HG02852 (cell line): ENCODE results near the gene XYLT2.
"Not testable (repeated sequence)": the region's sequence is repeated elsewhere in the genome, so short reads cannot be mapped to it uniquely, and the experiment has no call there.

Source experiments
- ATAC-seq: cut with Tn5 transposase; IDR thresholded peaks from one replicate; pipeline ENCODE4 v1.9.1; 2021; ENCODE audit warnings: mild to moderate bottlenecking, moderate library complexity; ENCODE audit not compliant: unreplicated experiment

Gene XYLT2

DNA sequence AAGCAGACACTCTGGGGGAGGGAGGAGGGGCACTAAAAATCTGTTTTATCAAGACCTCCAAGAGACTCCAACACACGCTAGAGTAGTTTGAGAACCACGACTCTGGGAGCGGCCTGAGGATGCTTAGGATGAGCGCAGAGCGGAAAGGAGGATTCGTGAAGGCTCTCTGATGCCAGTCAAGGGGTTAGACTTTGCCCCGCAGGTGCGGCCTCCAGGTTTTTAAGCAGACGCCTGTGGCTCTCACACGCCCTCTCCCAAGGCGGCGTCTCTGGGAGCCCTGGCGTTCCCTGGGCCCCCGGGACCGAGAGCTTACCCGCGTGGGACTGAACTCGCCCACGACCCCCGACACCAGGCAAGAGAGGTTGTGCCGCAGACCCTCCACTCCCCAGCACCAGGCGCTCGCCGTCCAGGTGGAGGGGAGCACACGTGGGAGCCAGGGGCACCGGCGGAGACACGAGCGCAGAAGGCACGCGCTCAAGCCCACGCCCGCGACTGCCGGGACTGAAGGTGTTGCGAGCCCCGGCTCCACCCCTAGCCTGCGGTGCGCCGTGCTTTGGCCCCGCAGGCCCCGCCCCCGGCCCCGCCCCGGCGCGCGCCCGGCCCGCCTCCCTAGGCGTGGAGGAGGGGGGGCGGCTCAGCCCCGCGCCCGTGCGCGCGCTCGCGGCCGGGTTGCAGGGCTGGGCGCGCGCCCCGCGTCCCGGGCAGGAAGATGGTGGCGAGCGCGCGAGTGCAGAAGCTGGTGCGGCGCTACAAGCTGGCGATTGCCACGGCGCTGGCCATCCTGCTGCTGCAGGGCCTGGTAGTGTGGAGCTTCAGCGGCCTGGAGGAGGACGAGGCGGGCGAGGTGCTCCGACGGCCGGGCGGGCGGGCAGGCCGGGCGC lies at the start of gene XYLT2:
TSS of gene XYLT2 (plus strand) at position 695 of the 881 bp plus-strand sequence. CDS start at position 710, 15 bp downstream.
- peak; percentile 73 for ATAC-seq

DNA sequence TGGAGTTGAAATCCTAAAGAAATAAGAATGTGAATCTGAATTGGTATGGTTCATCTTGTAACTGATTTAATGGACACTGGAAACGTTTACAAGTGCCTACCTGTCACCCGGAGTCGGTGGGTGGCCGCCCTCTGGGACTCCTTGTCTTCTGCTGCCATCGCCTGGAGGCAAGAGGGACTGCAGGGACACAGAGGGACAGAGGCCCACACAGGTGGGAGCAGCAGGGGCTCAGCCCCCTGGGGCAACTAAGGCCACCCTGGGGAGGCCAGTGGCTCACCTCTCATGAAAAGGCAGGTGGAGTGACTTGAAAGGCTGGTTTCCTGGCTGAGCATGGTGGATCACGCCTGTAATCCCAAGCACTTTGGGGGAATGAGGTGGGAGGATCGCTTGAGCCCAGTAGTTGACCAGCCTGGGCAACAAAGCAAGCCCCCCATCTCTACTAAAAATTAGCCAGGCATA lies 48.5 kb upstream of the XYLT2 start:
- ATAC-seq: no peak

DNA sequence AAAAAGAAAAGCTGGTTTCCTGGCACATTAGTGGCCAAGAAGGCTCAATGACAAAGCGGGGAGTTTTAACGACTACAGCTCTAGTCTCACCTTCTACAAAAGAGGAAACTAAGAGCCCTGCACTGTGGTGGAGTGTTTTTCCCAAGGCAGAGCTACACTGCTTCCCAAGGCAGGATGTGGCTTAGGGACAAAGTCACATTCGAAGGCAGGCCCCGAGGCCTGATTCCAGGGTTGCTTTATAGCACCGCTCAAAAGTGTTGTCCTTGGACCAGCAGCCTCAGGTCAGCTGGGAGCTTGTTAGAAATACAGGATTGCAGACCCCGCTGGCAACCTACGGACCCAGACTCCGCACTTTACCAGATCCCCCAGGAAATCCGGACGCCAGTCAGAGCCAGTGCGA lies 47.9 kb upstream of the XYLT2 start:
- no peak for ATAC-seq

- ATAC-seq: no peak
Observed at GRCh38 chr17:50299776-50300175, 46.1 kb upstream of the XYLT2 start.

DNA sequence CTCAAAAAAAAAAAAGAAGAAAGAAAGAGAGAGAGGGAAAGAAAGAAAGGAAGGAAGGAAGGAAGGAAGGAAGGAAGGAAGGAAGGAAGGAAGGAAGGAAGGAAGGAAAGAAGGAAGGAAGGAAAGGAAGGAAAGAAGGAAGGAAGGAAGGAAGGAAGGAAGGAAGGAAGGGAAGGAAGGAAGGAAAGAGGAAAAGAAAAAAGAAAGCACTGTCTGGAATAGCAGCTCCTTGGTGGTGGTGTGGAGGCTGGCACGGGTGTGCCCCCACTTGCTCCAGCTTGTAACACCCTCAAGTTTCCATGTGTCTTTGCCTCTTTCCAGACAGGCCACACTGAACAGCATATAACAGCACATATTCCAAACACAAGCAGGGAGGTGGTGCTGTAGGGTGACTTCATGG lies 45.1 kb upstream of the XYLT2 start:
- ATAC-seq: not testable (repeated sequence)

DNA sequence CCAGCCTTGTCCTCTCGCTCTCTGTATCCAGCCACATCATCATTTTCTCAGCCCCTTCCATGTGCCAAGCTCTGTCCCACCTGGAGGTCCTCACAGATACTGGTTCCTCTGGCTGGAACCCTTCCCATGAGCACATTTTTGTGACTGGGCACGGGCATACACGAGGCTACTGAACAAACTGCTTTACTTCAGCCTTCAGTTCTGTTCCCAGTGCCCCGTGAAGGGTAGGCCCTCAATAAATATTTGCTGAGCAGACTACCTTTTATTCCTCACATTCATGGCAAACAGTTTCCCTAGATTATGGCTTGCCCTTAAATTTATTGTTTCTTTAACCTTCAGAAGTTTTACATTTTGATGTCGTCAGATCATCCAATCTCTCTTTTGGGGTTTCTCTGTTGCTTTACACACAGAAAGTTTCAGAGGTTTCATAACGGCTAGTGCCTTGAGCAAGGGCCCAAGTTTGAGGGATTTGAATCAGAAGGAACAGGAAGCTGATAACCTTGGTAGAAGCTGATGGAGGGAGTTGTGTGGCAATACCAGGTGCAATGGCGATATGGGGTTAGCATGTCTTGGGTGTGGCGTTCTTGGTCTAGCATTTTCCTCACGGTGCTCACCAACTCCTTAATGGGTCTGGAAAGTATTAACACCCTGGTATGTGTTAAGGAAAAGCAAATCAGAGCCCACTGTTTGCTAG lies 43.9 kb upstream of the XYLT2 start:
- no peak for ATAC-seq

GRCh38 chr17:50303051-50303450 lies 42.9 kb upstream of the XYLT2 start:
- ATAC-seq: no peak

DNA sequence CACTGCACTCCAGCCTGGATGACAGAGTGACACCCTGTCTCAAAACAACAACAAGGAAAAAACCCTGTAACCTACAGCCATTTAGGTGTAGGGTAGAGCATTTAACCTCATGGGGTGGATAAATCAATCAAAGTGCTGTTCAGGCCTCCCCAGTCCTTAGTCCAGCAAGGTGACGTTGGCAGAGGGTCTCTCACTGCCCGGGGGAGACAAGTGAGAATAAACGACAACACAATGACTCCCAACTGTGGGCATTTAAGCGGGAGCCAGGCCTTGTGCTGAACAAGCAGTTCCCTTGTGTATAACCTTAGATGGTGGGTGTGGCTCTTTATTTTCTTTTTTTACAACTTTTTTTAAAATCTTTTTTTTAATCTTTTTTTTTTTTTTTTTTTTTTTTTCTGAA lies 42.3 kb upstream of the XYLT2 start:
- no peak for ATAC-seq

GRCh38 chr17:50304781-50305404 lies 41.0 kb upstream of the XYLT2 start:
- no peak for ATAC-seq

GRCh38 chr17:50307654-50308053 lies 38.3 kb upstream of the XYLT2 start:
- no peak for ATAC-seq

- no peak for ATAC-seq
Observed at GRCh38 chr17:50308666-50309065, 37.3 kb upstream of the XYLT2 start.

DNA sequence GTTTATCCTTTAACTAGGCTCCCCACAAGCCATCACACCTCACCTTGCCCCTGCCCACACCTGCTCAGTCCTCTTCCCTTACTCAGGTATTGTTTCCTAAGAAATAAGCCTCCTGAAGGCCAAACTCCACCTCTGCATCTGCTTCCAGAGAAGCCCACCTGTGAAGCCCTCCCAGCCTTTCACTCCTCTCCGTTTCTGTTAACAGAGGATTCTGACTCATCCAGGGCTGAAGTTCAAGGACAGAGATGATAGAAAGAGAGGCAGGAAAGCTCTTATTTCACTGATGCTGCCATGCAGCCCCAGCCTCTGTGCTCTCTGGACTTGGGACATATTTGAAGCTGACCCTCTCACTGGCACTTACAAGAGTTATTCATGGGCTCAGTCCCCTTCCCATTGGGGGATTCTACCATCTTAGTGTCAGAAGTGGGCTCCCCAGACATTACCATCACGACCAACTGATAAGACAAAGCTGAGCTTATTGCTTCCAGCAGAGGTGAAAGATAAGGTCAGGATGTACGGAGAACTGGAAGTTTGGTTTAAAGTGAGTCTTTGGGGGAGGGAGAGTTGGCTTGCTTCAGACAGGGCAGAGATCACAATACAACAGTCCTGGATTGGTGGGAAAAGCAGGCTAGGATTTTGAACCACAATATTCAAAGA lies 35.3 kb upstream of the XYLT2 start:
- no peak for ATAC-seq

DNA sequence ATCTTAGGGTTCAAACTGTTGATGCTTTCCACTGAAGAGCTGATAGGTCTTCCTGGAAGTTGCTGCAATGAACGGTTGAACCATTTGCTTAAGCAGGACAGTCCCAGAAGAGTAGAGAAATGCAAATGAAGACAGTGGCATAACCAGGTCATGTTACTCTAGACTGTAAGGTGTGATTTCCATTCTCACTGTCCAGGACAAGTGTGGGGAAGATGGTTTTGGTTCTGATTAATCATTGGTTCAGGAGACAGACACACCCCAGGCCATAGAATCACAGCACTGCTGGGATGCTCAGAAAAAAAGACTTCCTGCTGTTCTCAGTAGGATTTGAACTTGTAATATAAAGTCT lies 34.8 kb upstream of the XYLT2 start:
- ATAC-seq: no peak

GRCh38 chr17:50311483-50311882 lies 34.4 kb upstream of the XYLT2 start:
- ATAC-seq: no peak

GRCh38 chr17:50312308-50312707 lies 33.6 kb upstream of the XYLT2 start:
- no peak for ATAC-seq

GRCh38 chr17:50314456-50315011 lies 31.4 kb upstream of the XYLT2 start:
- ATAC-seq: no peak

GRCh38 chr17:50316016-50316587 lies 29.8 kb upstream of the XYLT2 start:
- ATAC-seq: no peak

GRCh38 chr17:50316660-50317059 lies 29.3 kb upstream of the XYLT2 start:
- ATAC-seq: not testable (repeated sequence)

DNA sequence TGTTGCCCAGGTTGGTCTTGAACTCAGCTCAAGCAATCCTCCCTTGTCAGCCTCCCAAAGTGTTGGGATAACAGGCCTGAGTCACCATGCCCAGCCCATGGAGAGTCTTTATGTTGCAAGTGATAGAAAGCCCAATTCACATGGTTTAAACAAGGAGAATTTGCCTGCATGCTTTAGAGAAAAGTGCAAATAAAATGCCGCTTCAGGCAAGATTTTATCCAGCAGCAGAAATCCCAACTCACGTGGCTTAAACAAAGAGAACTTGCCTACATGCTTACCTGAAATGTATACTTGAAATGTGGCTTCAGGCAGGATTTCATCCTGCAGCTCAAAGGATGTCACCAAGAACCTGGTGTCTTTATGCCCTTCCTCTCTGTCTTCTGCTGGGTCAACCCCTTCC lies 28.8 kb upstream of the XYLT2 start:
- no peak for ATAC-seq

- no peak for ATAC-seq
Observed at GRCh38 chr17:50318501-50319285, 27.2 kb upstream of the XYLT2 start.
